T-helper 2 cell treated with Interferon-gamma antibody and Interleukin-4, amounts not matched to agents 5 μg/mL and 100 μg/mL, for 36 hours (primary cell): ENCODE results near the gene RSPO1.

ENCODE experiments used
- DNase-seq: peaks from one replicate; pipeline ENCODE4 v3.0.0; 2021; ENCODE audit warnings: low spot score
- H3K27ac Mint-ChIP-seq: one replicate; pipeline ENCODE4 v1.8.0; 2021; ENCODE audit warnings: mild to moderate bottlenecking, mixed read lengths
- H3K27me3 Mint-ChIP-seq: one replicate; pipeline ENCODE4 v1.8.0; 2021; ENCODE audit warnings: low read depth, mixed read lengths
- H3K36me3 Mint-ChIP-seq: one replicate; pipeline ENCODE4 v1.8.0; 2021; ENCODE audit warnings: low read depth, mixed read lengths
- H3K4me1 Mint-ChIP-seq: one replicate; pipeline ENCODE4 v1.8.0; 2021; ENCODE audit warnings: low read depth, mixed read lengths
- H3K4me3 Mint-ChIP-seq: one replicate; pipeline ENCODE4 v1.8.0; 2022; ENCODE audit warnings: mild to moderate bottlenecking, moderate library complexity, mixed read lengths
- H3K9me3 Mint-ChIP-seq: one replicate; pipeline ENCODE4 v1.8.0; 2021; ENCODE audit warnings: mixed read lengths

RSPO1 gene

GRCh38 chr1:37650173-37650572 is 15.5 kb upstream of the RSPO1 start:
- Mint-ChIP-seq H3K27ac (no peak overlapping the region), H3K4me3 (no peak overlapping the region), H3K27me3 (no peaks in the 10 kb centered on the region), H3K4me1 (no peaks in the 10 kb centered on the region), H3K9me3 (no peaks in the 10 kb centered on the region), H3K36me3 (no peaks in the 10 kb centered on the region)
- no peak for DNase-seq

- H3K4me3 Mint-ChIP-seq = no peak overlapping the region
- no peaks in the 10 kb centered on the region for H3K36me3 Mint-ChIP-seq
- no peak for DNase-seq
- no peaks in the 10 kb centered on the region for H3K4me1 Mint-ChIP-seq
- H3K9me3 Mint-ChIP-seq = no peaks in the 10 kb centered on the region
- no peak overlapping the region for H3K27ac Mint-ChIP-seq
- peaks cover 9% of the 10 kb centered on the region for H3K27me3 Mint-ChIP-seq
Measured at GRCh38 chr1:37647281-37647680, 12.6 kb upstream of the RSPO1 start.

GRCh38 chr1:37641059-37641458 is 6.4 kb upstream of the RSPO1 start:
- Mint-ChIP-seq H3K27ac (no peak overlapping the region), H3K9me3 (no peaks in the 10 kb centered on the region), H3K4me3 (no peak overlapping the region), H3K4me1 (no peaks in the 10 kb centered on the region), H3K27me3 (peaks cover 28% of the 10 kb centered on the region), H3K36me3 (no peaks in the 10 kb centered on the region)
- DNase-seq = no peak

GRCh38 chr1:37636435-37636834 is 1.7 kb upstream of the RSPO1 start:
- Mint-ChIP-seq H3K27me3 (peaks cover 58% of the 10 kb centered on the region), H3K4me1 (no peaks in the 10 kb centered on the region), H3K9me3 (no peaks in the 10 kb centered on the region), H3K4me3 (no peak overlapping the region), H3K36me3 (no peaks in the 10 kb centered on the region), H3K27ac (no peak overlapping the region)
- no peak for DNase-seq

GRCh38 chr1:37634992-37635902 is 555 bp upstream of the RSPO1 start:
- no peaks in the 10 kb centered on the region for H3K4me1 Mint-ChIP-seq
- no peak overlapping the region for H3K27ac Mint-ChIP-seq
- H3K36me3 Mint-ChIP-seq = no peaks in the 10 kb centered on the region
- peaks cover 69% of the 10 kb centered on the region for H3K27me3 Mint-ChIP-seq
- H3K9me3 Mint-ChIP-seq = no peaks in the 10 kb centered on the region
- DNase-seq = no peak
- H3K4me3 Mint-ChIP-seq = no peak overlapping the region

- no peak overlapping the region for H3K27ac Mint-ChIP-seq
- H3K4me1 Mint-ChIP-seq = no peaks in the 10 kb centered on the region
- no peak for DNase-seq
- H3K9me3 Mint-ChIP-seq = no peaks in the 10 kb centered on the region
- H3K4me3 Mint-ChIP-seq = no peak overlapping the region
- H3K36me3 Mint-ChIP-seq = no peaks in the 10 kb centered on the region
- H3K27me3 Mint-ChIP-seq = peaks cover 80% of the 10 kb centered on the region
Measured at GRCh38 chr1:37633938-37634243, 801 bp downstream of the RSPO1 start.

GRCh38 chr1:37633040-37633937 is 1.4 kb downstream of the RSPO1 start:
- H3K27ac Mint-ChIP-seq = no peak overlapping the region
- no peaks in the 10 kb centered on the region for H3K4me1 Mint-ChIP-seq
- peaks cover 82% of the 10 kb centered on the region for H3K27me3 Mint-ChIP-seq
- no peaks in the 10 kb centered on the region for H3K36me3 Mint-ChIP-seq
- no peaks in the 10 kb centered on the region for H3K9me3 Mint-ChIP-seq
- no peak for DNase-seq
- no peak overlapping the region for H3K4me3 Mint-ChIP-seq

- Mint-ChIP-seq H3K4me1 (no peaks in the 10 kb centered on the region), H3K27me3 (peaks cover 70% of the 10 kb centered on the region), H3K36me3 (no peaks in the 10 kb centered on the region), H3K9me3 (no peaks in the 10 kb centered on the region), H3K4me3 (no peak overlapping the region), H3K27ac (no peak overlapping the region)
- DNase-seq = no peak
Measured at GRCh38 chr1:37631036-37631435, 3.7 kb downstream of the RSPO1 start.

GRCh38 chr1:37630426-37631028 is 4.2 kb downstream of the RSPO1 start:
- H3K27ac Mint-ChIP-seq = no peak overlapping the region
- H3K9me3 Mint-ChIP-seq = no peaks in the 10 kb centered on the region
- H3K4me3 Mint-ChIP-seq = no peak overlapping the region
- H3K27me3 Mint-ChIP-seq = peaks cover 65% of the 10 kb centered on the region
- DNase-seq = no peak
- no peaks in the 10 kb centered on the region for H3K4me1 Mint-ChIP-seq
- no peaks in the 10 kb centered on the region for H3K36me3 Mint-ChIP-seq

- H3K27me3 Mint-ChIP-seq = peaks cover 60% of the 10 kb centered on the region
- no peaks in the 10 kb centered on the region for H3K4me1 Mint-ChIP-seq
- no peaks in the 10 kb centered on the region for H3K9me3 Mint-ChIP-seq
- H3K36me3 Mint-ChIP-seq = no peaks in the 10 kb centered on the region
- no peak overlapping the region for H3K4me3 Mint-ChIP-seq
- H3K27ac Mint-ChIP-seq = no peak overlapping the region
- no peak for DNase-seq
Measured at GRCh38 chr1:37629726-37630425, 4.8 kb downstream of the RSPO1 start.

- H3K27ac Mint-ChIP-seq = no peak overlapping the region
- no peaks in the 10 kb centered on the region for H3K36me3 Mint-ChIP-seq
- no peak overlapping the region for H3K4me3 Mint-ChIP-seq
- H3K9me3 Mint-ChIP-seq = no peaks in the 10 kb centered on the region
- H3K4me1 Mint-ChIP-seq = no peaks in the 10 kb centered on the region
- peaks cover 62% of the 10 kb centered on the region for H3K27me3 Mint-ChIP-seq
- DNase-seq = no peak
Measured at GRCh38 chr1:37629008-37629407, 5.7 kb downstream of the RSPO1 start.

GRCh38 chr1:37628026-37628556 is 6.6 kb downstream of the RSPO1 start:
- H3K27me3 Mint-ChIP-seq = peaks cover 54% of the 10 kb centered on the region
- no peak overlapping the region for H3K4me3 Mint-ChIP-seq
- DNase-seq = no peak
- no peaks in the 10 kb centered on the region for H3K4me1 Mint-ChIP-seq
- H3K27ac Mint-ChIP-seq = no peak overlapping the region
- no peaks in the 10 kb centered on the region for H3K36me3 Mint-ChIP-seq
- H3K9me3 Mint-ChIP-seq = no peaks in the 10 kb centered on the region

GRCh38 chr1:37622131-37622530 is 12.6 kb downstream of the RSPO1 start:
- no peak overlapping the region for H3K4me3 Mint-ChIP-seq

More at GRCh38 chr1:37622131-37622530, 12.6 kb downstream of the RSPO1 start:
- no peak for DNase-seq
- no peak overlapping the region for H3K27ac Mint-ChIP-seq
- H3K27me3 Mint-ChIP-seq = peaks cover 20% of the 10 kb centered on the region
- H3K36me3 Mint-ChIP-seq = no peaks in the 10 kb centered on the region
- H3K9me3 Mint-ChIP-seq = no peaks in the 10 kb centered on the region
- no peaks in the 10 kb centered on the region for H3K4me1 Mint-ChIP-seq
